Endothelial cell of umbilical vein (primary cell): Measurements from ENCODE around the gene ZNF425. TPM values are rescaled to one million over a fixed set of nuclear protein-coding genes. Genes with fewer than 3 reads are reported as not detected.

Experiments used
- BruUV-seq: library from RNA; stranded (reverse); fragments of 400-500 nt; replicated peaks from 2 replicates; lab custom pipeline; 2021; lab: Mats Ljungman, UMichigan
- CTCF ChIA-PET: fragments of 300-600, 350-600 bp; sonication (Branson Sonifier 250); formaldehyde crosslinking; loops from one replicate; lab custom pipeline; 2021; ENCODE audit warnings: antibody characterized with exemption, inconsistent platforms; lab: Charles Lee
- POLR2A ChIA-PET: fragments of 300-600, 350-600 bp; sonication (Branson Sonifier 250); formaldehyde crosslinking; loops from one replicate; lab custom pipeline; 2021; ENCODE audit warnings: antibody characterized with exemption, inconsistent platforms; lab: Charles Lee
- DNase-seq: peaks from one replicate; pipeline ENCODE4 v3.0.0-alpha.2; 2011; ENCODE audit warnings: low read depth, low spot score
- FAIRE-seq: peaks from 2 replicates; lab custom pipeline; 2011; peaks lifted over from hg19 to GRCh38; lab: Jason Lieb, UNC
- H2AFZ ChIP-seq: 2 replicates; pipeline ENCODE4 v1.6.0; 2012; ENCODE audit warnings: low read depth, low read length, control low read depth, inconsistent platforms
- H3K27ac ChIP-seq: 2 replicates; pipeline ENCODE4 v1.5.1; 2011; ENCODE audit warnings: low read depth, mild to moderate bottlenecking, control low read depth, low read length, moderate library complexity; ENCODE audit not compliant: insufficient read depth
- H3K27me3 ChIP-seq, 2 experiments: 2 replicates each; pipeline versions ENCODE4 v1.6.0 to v1.6.1; 2011; ENCODE audit warnings: low read length in 2 of 2, mixed read lengths in 1 of 2; ENCODE audit not compliant: control insufficient read depth in 2 of 2, insufficient read depth in 2 of 2
- H3K36me3 ChIP-seq, 2 experiments: 2 replicates in 1 of 2; 3 replicates in 1 of 2; pipeline ENCODE4 v1.5.1; 2011; ENCODE audit warnings: low read length in 2 of 2, mild to moderate bottlenecking in 1 of 2, moderate library complexity in 1 of 2; ENCODE audit not compliant: control insufficient read depth in 2 of 2, insufficient read depth in 2 of 2; ENCODE audit errors: extremely low read depth in 1 of 2
- H3K4me1 ChIP-seq: 3 replicates; pipeline ENCODE4 v1.5.1; 2011; ENCODE audit warnings: mild to moderate bottlenecking, low read length; ENCODE audit not compliant: control insufficient read depth, insufficient read depth; ENCODE audit errors: extremely low read depth
- H3K4me2 ChIP-seq: 2 replicates; pipeline ENCODE4 v1.6.1; 2011; ENCODE audit warnings: low read length, control low read depth, mixed read lengths; ENCODE audit not compliant: insufficient read depth
- H3K4me3 ChIP-seq, 3 experiments: fragments of 200-600 bp in 1 of 3; sonication (generic), shearing (Covaris generic) in 1 of 3; replicated peaks in 1 of 3; 2 replicates each; pipeline ENCODE4 v1.5.1; 2011 to 2016; ENCODE audit warnings: control low read depth in 3 of 3, low read length in 3 of 3, mild to moderate bottlenecking in 2 of 3, inconsistent platforms in 1 of 3, low read depth in 1 of 3, moderate library complexity in 1 of 3; ENCODE audit not compliant: insufficient read depth in 1 of 3
- H3K79me2 ChIP-seq: 2 replicates; pipeline ENCODE4 v1.6.0; 2012; ENCODE audit warnings: low read length, inconsistent platforms; ENCODE audit not compliant: control insufficient read depth, insufficient read depth
- H3K9ac ChIP-seq: replicated peaks from 2 replicates; pipeline ENCODE3; 2011; ENCODE audit warnings: low read length, control low read depth; ENCODE audit not compliant: insufficient read depth; ENCODE audit errors: extremely low read depth
- H3K9me1 ChIP-seq: replicated peaks from 3 replicates; pipeline ENCODE4 v1.6.0; 2011; ENCODE audit warnings: mild to moderate bottlenecking, low read length; ENCODE audit not compliant: control insufficient read depth, insufficient read depth; ENCODE audit errors: extremely low read depth
- H3K9me3 ChIP-seq: replicated peaks from 2 replicates; pipeline ENCODE4 v1.5.1; 2012; ENCODE audit warnings: low read length, inconsistent platforms; ENCODE audit not compliant: control insufficient read depth, insufficient read depth
- H4K20me1 ChIP-seq: replicated peaks from 2 replicates; pipeline ENCODE3; 2011; ENCODE audit warnings: mild to moderate bottlenecking, low read length; ENCODE audit not compliant: control insufficient read depth, insufficient read depth; ENCODE audit errors: extremely low read depth
- EZH2 ChIP-seq: IDR thresholded peaks from 2 replicates; pipeline ENCODE4 v1.6.1; 2012; ENCODE audit warnings: borderline replicate concordance, low read depth, mild to moderate bottlenecking, moderate library complexity, low read length, inconsistent platforms; ENCODE audit not compliant: severe bottlenecking
- FOS ChIP-seq: IDR thresholded peaks from 2 replicates; pipeline ENCODE4 v1.6.1; 2011; ENCODE audit warnings: mild to moderate bottlenecking, low read length, moderate library complexity, borderline replicate concordance; ENCODE audit not compliant: insufficient read depth
- GATA2 ChIP-seq: IDR thresholded peaks from 2 replicates; pipeline ENCODE4 v1.7.0; 2011; ENCODE audit warnings: low read depth, mild to moderate bottlenecking, moderate library complexity, mixed read lengths, low read length; ENCODE audit not compliant: insufficient read length, insufficient read depth
- JUN ChIP-seq: IDR thresholded peaks from 2 replicates; pipeline ENCODE4 v1.6.1; 2011; ENCODE audit warnings: borderline replicate concordance, low read depth; ENCODE audit not compliant: insufficient read length, insufficient read depth
- MYC ChIP-seq: IDR thresholded peaks from one replicate; pipeline ENCODE4 v1.6.1; 2011; ENCODE audit warnings: mild to moderate bottlenecking, low read depth, low read length
- POLR2A ChIP-seq: IDR thresholded peaks from 2 replicates; pipeline ENCODE4 v1.6.1; 2012; ENCODE audit warnings: low read depth, mild to moderate bottlenecking, control low read depth, low read length
- POLR2AphosphoS5 ChIP-seq: IDR thresholded peaks from 2 replicates; pipeline ENCODE4 v1.6.1; 2012; ENCODE audit warnings: low read depth, mild to moderate bottlenecking, control low read depth, low read length, moderate library complexity; ENCODE audit not compliant: insufficient read depth
- dilution Hi-C: fragments of 300-500 bp; cut with MboI; formaldehyde crosslinking; loops from one replicate; pipeline ENCODE4 v1.15.0; 2019; ENCODE audit warnings: low sequenced_read_pairs; ENCODE audit not compliant: extremely low pct_ligation_motif_present
- intact Hi-C: fragments of 100-400 bp; cut with micrococcal nuclease; formaldehyde crosslinking; loops from one replicate; pipeline ENCODE4 v1.10.0; 2022
- polyA plus RNA-seq, 4 experiments: library from polyadenylated mRNA; depleted of rRNA in 3 of 4; stranded (reverse) in 3 of 4; unstranded in 1 of 4; fragments of >200 nt; gene quantifications; 2 replicates each; pipeline versions ENCODE4 v1.2.1 to v1.2.3, GENCODE V29; 2011 to 2012; ENCODE audit warnings: missing spikeins in 1 of 4
- total RNA-seq: library from RNA; stranded (reverse); gene quantifications from 2 replicates; pipeline ENCODE4 v1.2.3, GENCODE V29; 2021
- TF ChIP-seq, protein P1 (sequence below), 2 donors: IDR thresholded peaks; 1 replicate in 1 of 2; 2 replicates in 1 of 2; pipeline ENCODE4 v1.5.1; 2011; ENCODE audit warnings: low read length in 2 of 2, mild to moderate bottlenecking in 2 of 2, moderate library complexity in 2 of 2, control low read depth in 1 of 2, inconsistent platforms in 1 of 2, low read depth in 1 of 2; ENCODE audit not compliant: insufficient read depth in 1 of 2; ENCODE audit errors: extremely low read depth in 1 of 2
- TF ChIP-seq, protein P2 (sequence below): IDR thresholded peaks from 2 replicates; pipeline ENCODE4 v1.6.1; 2011; ENCODE audit not compliant: insufficient read depth, insufficient read length

Gene ZNF425
- total and polyA plus RNA-seq, 2 donors (not counting 3 experiments of a cell fraction or from before 2014, with no cell fraction given): 0.68 to 0.93 TPM

DNA sequence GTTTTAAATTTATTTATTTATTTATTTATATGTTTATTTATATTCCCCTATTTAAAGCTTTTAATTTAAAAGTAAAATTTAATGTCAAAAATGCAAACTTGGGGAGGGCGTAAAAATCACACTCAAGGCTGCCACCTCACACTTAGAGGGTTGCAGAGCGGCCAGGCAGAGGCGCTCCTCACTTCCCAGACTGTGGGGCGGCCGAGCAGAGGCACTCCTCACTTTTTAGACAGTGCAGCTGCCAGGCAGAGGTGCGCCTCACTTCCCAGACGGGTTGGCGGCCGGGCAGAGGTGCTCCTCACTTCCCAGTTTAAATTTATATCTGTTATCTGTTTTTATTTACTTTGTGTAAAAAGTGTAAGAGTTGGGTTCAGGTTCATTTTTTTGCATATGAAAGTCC is 10.0 kb upstream of the ZNF425 start:
- H3K27me3 ChIP-seq: no peaks in the 10 kb centered on the region
- ChIA-PET POLR2A (no interaction called here), CTCF (interaction anchor here (1.1 to 1.7 kb wide), 3 partner anchors 9 to 11 kb away, joined by 3 to 8 read pairs (median 6); partner anchors contain the start of genes ZNF398 and ZNF425)
- no peak overlapping the region for H3K27ac ChIP-seq
- DNase-seq (no peak), FAIRE-seq (no peak)
- dilution Hi-C loops: no loop called here
- no TSS peak for BruUV-seq
- TF ChIP-seq, protein P1, sequence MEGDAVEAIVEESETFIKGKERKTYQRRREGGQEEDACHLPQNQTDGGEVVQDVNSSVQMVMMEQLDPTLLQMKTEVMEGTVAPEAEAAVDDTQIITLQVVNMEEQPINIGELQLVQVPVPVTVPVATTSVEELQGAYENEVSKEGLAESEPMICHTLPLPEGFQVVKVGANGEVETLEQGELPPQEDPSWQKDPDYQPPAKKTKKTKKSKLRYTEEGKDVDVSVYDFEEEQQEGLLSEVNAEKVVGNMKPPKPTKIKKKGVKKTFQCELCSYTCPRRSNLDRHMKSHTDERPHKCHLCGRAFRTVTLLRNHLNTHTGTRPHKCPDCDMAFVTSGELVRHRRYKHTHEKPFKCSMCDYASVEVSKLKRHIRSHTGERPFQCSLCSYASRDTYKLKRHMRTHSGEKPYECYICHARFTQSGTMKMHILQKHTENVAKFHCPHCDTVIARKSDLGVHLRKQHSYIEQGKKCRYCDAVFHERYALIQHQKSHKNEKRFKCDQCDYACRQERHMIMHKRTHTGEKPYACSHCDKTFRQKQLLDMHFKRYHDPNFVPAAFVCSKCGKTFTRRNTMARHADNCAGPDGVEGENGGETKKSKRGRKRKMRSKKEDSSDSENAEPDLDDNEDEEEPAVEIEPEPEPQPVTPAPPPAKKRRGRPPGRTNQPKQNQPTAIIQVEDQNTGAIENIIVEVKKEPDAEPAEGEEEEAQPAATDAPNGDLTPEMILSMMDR (IDR thresholded peaks at IDR 0.05; ENCODE audit: extremely low read depth in 1 of 2, insufficient read depth in 1 of 2, low read depth in 1 of 2, low read length in 2 of 2): no peak
- TF ChIP-seq POLR2A (no peak), JUN (no peak)
- TF ChIP-seq, protein P2, sequence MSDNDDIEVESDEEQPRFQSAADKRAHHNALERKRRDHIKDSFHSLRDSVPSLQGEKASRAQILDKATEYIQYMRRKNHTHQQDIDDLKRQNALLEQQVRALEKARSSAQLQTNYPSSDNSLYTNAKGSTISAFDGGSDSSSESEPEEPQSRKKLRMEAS: no peak
- H3K79me2 ChIP-seq: no peaks in the 10 kb centered on the region
- peaks cover under 1% of the 10 kb centered on the region for H3K9me3 ChIP-seq
- no peaks in the 10 kb centered on the region for H3K36me3 ChIP-seq
- intact Hi-C loops: no loop called here
- no peak overlapping the region for H2AFZ ChIP-seq
- H3K9ac ChIP-seq: no peak overlapping the region
- H4K20me1 ChIP-seq: no peaks in the 10 kb centered on the region
- H3K9me1 ChIP-seq: no peaks in the 10 kb centered on the region
- H3K4me1 ChIP-seq: no peaks in the 10 kb centered on the region
- no peak overlapping the region for H3K4me2 ChIP-seq
- H3K4me3 ChIP-seq: no peak overlapping the region

DNA sequence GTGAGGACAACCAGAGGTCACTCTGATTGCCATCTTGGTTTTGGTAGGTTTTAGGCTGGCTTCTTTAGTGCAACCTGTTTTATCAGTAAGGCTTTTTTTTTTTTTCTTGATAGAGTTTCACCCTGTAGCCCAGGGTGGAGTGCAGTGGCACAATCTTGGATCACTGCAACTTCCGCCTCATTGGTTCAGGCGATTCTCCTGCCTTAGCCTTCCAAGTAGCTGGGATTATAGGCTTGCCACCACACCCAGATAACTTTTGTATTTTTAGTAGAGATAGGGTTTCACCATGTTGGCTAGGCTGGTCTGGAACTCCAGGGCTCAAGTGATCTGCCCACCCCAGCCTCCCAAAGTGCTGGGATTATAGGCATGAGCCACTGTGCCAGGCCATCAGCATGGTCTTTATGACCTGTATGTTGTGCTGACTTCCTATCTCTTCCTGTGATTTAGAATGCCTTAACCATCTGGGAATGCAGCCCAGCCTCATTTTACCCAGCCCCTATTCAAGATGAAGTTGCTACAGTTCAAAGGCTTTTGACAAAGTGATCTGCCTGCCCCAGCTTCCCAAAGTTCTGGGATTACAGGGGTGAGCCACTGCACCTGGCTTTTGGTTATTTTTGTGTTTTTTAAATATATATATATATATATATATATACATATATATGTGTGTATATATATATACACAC is 7.0 kb upstream of the ZNF425 start:
- Histone ChIP-seq H4K20me1 (no peaks in the 10 kb centered on the region), H2AFZ (no peak overlapping the region), H3K9me1 (no peaks in the 10 kb centered on the region), H3K27ac (no peak overlapping the region), H3K79me2 (no peaks in the 10 kb centered on the region), H3K27me3 (no peaks in the 10 kb centered on the region), H3K36me3 (no peaks in the 10 kb centered on the region), H3K4me2 (no peak overlapping the region), H3K9ac (no peak overlapping the region), H3K9me3 (peaks cover 6% of the 10 kb centered on the region), H3K4me3 (no peak overlapping the region), H3K4me1 (no peaks in the 10 kb centered on the region)
- CTCF ChIA-PET: interaction anchor here (1.4 kb wide), 1 partner anchor 67 kb away, joined by 4 read pairs; no protein-coding TSS in a partner anchor
- DNase-seq (no peak), FAIRE-seq (no peak)
- no peak for TF ChIP-seq GATA2
- no peak for TF ChIP-seq POLR2AphosphoS5
- TF ChIP-seq, protein P2: no peak
- no peak for TF ChIP-seq MYC
- no peak for TF ChIP-seq POLR2A
- TF ChIP-seq, protein P1 (IDR thresholded peaks at IDR 0.05; ENCODE audit: extremely low read depth in 1 of 2, insufficient read depth in 1 of 2, low read depth in 1 of 2, low read length in 2 of 2): no peak
- no peak for TF ChIP-seq EZH2
- no peak for TF ChIP-seq JUN
- no peak for TF ChIP-seq FOS
- dilution Hi-C loops: no loop called here
- POLR2A ChIA-PET: no interaction called here
- BruUV-seq: no TSS peak
- intact Hi-C loops: no loop called here
